ENCODE measurements around the gene BAK1.
"Not testable (repeated sequence)": the region's sequence is repeated elsewhere in the genome, so short reads cannot be mapped to it uniquely, and the experiment has no call there.

Gene BAK1

DNA sequence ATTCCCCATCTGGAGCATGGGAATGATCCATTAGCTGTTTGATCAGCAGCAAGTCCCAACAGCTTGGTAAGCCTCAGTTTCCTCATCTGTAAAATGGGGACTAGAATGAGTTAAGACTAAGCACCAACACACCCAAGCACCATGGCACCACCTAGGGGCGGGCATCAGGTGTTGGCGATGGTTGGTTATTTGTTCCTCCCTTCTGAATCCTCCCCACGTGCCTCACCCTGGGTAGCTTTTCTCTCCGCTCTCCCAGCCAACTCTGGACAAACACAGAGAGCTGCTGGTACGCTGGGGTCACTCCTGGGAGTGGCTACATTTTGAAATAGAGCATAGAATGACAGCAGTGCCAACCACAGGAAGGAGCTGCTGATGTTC, 27.7 kb upstream of the BAK1 start:
- DNase-seq (ENCODE audit: low read depth) = peak; percentile 43

DNA sequence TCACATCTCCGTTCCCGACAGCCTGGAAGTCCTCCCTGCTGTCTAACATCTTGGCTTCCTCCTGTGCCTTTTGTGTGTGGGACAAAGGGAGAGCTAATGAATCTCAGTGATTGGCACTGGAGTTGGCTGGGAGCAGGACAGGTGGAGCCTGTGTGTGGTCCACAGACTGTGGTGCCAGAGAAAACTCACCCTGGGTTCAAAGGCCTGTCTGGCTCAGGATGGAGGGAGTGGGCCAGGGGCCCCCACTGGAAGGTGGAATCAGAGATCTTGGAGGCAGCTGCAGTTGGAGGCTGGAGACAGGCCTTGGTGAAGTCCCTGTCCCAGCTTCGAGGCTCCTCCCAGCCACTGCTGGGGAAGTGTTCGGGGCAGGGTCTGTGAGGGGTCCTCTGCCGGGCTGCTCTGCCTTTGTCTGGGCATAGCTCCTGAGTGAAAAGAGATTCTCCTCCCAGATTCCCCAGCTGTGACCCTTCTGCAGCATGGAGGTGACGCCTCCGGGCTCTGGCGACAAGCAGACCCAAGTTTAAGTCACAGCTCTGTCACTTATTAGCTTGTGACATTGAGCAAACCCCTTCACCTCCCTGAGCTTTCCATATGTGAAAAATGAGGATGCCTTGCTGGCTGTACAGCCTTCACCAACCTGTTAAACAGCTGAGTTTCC, 27.2 kb upstream of the BAK1 start:
- no peak for DNase-seq (ENCODE audit: low read depth)

GRCh38 chr6:33606642-33607041, 26.6 kb upstream of the BAK1 start:
- DNase-seq (ENCODE audit: low read depth) = no peak

- DNase-seq (ENCODE audit: low read depth) = no peak
Measured at GRCh38 chr6:33604941-33605854, 25.1 kb upstream of the BAK1 start.

DNA sequence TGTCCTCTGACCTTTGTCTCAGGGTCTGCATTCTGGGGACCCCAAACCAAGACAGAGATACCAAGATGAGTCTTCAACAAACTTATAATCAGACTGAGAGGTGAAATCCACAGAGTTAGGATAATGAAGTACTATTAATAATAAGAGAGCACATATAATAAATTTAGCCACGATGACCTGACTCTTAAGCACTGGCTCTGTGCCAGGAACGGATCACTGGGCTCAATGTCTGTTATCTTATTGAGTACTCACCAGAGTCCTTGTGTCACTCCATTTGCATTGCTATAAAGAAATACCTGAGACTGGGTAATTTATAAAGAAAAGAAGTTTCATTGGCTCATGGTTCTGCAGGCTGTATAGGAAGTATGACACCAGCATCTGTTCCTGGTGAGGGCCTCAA, 22.1 kb upstream of the BAK1 start:
- no peak for DNase-seq (ENCODE audit: low read depth)

DNA sequence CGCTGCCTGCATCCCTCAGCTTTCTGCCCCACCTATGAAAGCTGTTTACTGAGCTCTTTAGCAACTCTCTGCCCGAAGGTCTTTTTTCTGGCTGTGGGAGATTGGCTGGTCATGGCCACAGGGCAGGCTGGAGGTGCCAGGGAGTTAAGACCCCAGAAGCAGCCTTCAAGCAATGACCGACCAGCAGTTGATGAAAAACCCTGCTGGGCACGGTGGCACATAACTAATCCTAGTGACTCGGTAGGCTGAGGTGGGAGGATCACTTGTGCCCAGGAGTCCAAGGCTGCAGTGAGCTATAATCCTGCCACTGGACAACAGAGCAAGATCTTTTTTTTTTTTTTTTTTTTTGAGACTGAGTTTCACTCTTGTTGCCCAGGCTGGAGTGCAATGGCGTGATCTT, 20.7 kb upstream of the BAK1 start:
- DNase-seq (ENCODE audit: low read depth) = no peak

- no peak for DNase-seq (ENCODE audit: low read depth)
Measured at GRCh38 chr6:33599413-33599938, 19.4 kb upstream of the BAK1 start.

DNA sequence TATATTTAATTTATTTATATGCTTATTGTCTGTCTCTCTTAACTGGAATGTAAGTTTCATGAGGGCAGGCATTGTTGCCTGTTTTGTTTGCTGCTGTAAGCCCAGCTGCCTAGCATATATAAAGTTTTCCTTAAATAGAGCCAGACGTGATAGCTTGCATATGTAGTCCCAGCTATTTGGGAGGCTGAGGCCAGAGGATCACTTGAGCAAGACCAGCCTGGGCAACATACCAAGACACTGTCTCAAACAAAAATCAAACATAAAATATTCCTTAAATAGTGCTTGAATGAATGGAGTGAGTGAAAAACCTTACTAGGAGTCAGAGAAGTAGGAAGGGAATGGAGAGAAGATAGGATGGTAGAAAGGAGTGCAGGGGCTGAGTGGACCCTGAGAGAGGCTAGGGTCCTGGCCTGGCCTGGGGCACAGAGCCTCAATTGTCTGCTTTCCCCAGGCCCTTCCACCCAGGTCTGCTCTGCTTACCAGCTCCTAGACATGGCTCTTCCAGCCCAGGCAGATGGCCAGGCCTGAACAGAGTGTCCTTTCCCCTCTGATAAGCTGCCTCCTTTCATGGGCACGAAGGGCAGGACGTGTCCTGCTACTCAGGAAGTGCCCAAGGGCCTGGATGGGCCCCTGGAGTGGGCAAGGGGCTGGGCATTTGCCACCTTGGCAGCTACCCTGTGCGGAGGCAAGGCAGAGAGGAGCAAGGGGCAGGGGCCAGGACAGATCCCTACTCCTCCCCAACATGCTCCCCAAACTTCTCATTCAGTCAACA, 17.7 kb upstream of the BAK1 start:
- no peak for DNase-seq (ENCODE audit: low read depth)

DNA sequence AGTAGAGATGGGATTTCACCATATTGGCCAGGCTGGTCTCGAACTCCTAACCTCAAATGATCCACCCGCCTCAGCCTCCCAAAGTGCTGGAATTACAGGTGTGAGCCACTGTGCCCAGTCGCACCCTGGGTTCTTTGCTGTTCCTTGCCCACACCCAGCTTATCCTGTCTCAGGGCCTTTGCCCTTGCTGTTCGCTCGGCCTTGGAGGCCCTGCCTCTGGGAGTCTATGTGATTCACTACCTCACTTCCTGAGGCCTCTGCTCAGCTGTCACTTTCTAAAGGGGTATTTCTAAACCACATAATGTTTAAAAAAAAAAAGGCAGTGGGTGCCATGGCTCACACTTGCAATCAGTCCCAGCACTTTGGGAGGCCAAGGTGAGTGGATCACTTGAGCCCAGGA, 16.8 kb upstream of the BAK1 start:
- not testable (repeated sequence) for DNase-seq (ENCODE audit: low read depth)

- no peak for DNase-seq (ENCODE audit: low read depth)
Measured at GRCh38 chr6:33595001-33595846, 15.1 kb upstream of the BAK1 start.

DNA sequence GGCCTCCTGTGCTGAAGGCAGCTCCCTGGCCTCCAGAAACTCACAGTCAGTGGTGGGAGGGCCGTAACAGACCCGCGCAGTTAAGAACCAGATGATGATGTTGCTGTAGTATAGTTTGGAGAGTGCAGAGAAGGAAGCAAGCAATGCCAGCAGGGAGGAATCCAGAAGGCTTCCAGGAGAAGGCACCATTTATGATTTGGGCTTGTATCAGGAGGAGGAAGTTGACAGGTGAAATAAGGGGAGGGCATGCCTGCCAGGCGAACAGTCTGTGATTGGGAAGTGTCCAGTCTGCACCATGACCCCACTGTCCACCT, 13.3 kb upstream of the BAK1 start:
- no peak for DNase-seq (ENCODE audit: low read depth)

DNA sequence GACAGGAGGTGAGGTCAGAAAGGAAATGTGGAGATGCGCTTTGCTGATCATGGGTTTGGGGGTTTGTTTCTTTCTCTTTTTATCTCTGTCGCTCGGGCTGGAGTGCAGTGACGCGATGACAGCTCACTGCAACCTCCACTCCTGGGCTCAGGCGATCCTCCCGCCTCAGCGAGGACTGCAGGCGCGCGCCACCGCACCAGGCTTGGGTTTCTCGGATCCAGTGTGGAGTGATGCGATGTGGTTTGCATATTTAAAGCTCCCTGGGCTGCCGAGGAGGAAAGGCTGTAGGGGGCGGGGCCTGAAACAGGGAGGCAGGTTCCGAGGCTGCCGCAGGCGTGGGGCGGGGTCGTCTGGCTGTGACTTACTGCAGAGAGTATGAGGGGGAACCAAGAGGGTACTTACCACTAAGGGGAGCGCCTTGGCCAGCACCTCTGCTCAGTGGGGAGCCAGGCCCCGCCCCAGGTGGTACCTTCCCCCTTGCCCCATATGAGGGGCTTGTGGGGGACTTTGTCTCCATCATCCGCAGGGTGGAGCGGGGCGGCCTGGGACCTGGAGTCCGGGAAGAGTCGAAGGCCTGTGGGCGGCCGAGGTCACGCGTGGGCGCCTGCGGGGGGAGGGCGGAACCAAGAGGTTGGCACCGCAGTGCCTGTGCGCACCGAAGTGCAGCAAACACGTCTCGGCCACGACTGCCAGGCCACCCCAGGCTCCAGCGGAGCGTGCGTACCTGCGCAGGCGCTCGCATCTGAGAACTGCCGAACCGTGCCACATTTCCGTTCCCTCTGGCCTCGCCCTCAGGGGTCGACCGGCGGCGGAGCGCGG, 12.7 kb upstream of the BAK1 start:
- DNase-seq (ENCODE audit: low read depth) = peak; percentile 31

GRCh38 chr6:33592280-33592594, 12.2 kb upstream of the BAK1 start:
- DNase-seq (ENCODE audit: low read depth) = no peak

- no peak for DNase-seq (ENCODE audit: low read depth)
Measured at GRCh38 chr6:33591424-33592032, 11.5 kb upstream of the BAK1 start.

DNA sequence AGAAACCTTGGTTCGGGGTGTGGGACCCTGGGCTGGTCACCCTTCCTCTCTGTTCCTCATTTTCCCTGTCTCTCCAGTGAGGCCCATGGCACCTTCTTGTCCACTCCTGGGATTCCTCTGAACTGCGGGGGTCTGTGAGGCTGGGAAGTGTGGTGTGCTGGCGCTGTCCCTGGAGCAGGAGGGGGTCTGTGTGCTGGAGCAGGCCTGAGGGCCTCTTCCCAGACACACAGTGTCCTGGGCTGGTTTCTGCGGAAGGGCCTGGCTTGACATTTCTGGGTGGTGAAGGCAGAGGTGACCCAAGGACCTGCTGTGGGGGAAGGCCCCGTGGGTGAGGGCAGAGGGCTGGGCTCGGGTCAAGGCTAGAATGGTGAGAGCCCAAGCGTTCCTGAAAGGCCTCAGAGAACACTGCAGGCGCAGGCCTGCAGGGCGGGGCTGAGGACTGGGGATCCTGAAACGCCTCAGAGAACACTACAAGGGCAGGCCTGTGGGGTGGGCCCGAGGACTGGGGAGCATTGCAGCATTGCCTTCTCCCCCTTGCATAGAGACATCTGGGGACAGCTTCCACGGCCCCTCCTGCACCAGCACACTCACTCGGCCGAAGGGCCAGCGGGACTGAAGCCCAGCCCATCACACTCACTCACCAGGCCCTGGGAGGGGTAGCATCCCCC, 10.6 kb upstream of the BAK1 start:
- DNase-seq (ENCODE audit: low read depth) = no peak

GRCh38 chr6:33589731-33590530, 9.9 kb upstream of the BAK1 start:
- peak; percentile 33 for DNase-seq (ENCODE audit: low read depth)

DNA sequence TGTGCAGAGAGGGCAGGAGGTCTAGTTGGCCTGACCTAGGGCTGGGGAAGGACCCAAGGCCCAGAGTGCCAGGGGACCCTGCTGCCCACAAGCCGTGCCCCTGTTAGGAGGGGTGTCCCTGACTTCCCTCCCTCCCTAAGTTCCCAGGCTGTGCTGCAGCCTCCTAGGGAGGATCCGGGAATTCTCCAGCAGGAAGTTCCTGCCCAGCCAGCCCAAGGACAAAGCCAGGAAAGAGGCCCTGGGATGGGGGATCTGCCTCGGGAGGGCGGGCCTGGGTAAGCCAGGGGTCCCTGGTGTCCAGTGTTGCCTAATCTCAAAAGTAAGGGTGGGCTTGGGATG, 9.3 kb upstream of the BAK1 start:
- no peak for DNase-seq (ENCODE audit: low read depth)

- DNase-seq (ENCODE audit: low read depth) = no peak
Measured at GRCh38 chr6:33588894-33589293, 8.8 kb upstream of the BAK1 start.

- no peak for DNase-seq (ENCODE audit: low read depth)
Measured at GRCh38 chr6:33587529-33587928, 7.5 kb upstream of the BAK1 start.

Data from activated T-cell treated with anti-CD3 and anti-CD28 coated beads for 48 hours (primary cell).